Fibroblast of lung (primary cell): ENCODE measurements around the gene LMNTD2. TPM values are rescaled to one million over a fixed set of nuclear protein-coding genes. Genes with fewer than 3 reads are reported as not detected.

Experiments used
- DNase-seq, 2 donors: peaks; one replicate each; pipeline versions ENCODE4 v3.0.0 to v3.0.0-alpha.2; 2010; ENCODE audit warnings: low read depth in 2 of 2
- H2AFZ ChIP-seq: 2 replicates; pipeline ENCODE4 v1.5.1; 2012; ENCODE audit warnings: low read length, control low read depth, inconsistent platforms
- H3K27ac ChIP-seq: 2 replicates; pipeline ENCODE4 v1.5.1; 2011; ENCODE audit warnings: low read length, control low read depth; ENCODE audit not compliant: insufficient read depth
- H3K27me3 ChIP-seq: 2 replicates; pipeline ENCODE4 v1.5.1; 2011; ENCODE audit warnings: mild to moderate bottlenecking, low read length; ENCODE audit not compliant: control insufficient read depth, insufficient read depth
- H3K36me3 ChIP-seq: 2 replicates; pipeline ENCODE4 v1.5.1; 2011; ENCODE audit warnings: low read length; ENCODE audit not compliant: control insufficient read depth, insufficient read depth
- H3K4me1 ChIP-seq: 2 replicates; pipeline ENCODE4 v1.5.1; 2011; ENCODE audit warnings: low read length; ENCODE audit not compliant: control insufficient read depth, insufficient read depth; ENCODE audit errors: extremely low read depth
- H3K4me2 ChIP-seq: 2 replicates; pipeline ENCODE4 v1.5.1; 2011; ENCODE audit warnings: low read length, control low read depth; ENCODE audit not compliant: insufficient read depth; ENCODE audit errors: extremely low read depth
- H3K4me3 ChIP-seq, 4 experiments: fragments of 200-600 bp in 1 of 4; sonication (generic) in 1 of 4; replicated peaks in 1 of 4; 2 replicates each; pipeline ENCODE4 v1.5.1; 2011 to 2016; ENCODE audit warnings: low read length in 4 of 4, low read depth in 3 of 4, mild to moderate bottlenecking in 3 of 4, control low read depth in 2 of 4, inconsistent platforms in 1 of 4, mixed read lengths in 1 of 4; ENCODE audit not compliant: insufficient read depth in 1 of 4; ENCODE audit errors: control extremely low read depth in 1 of 4
- H3K79me2 ChIP-seq: 2 replicates; pipeline ENCODE4 v1.5.1; 2012; ENCODE audit warnings: mild to moderate bottlenecking, low read length, inconsistent platforms; ENCODE audit not compliant: control insufficient read depth, insufficient read depth
- H3K9ac ChIP-seq: 2 replicates; pipeline ENCODE4 v1.5.1; 2011; ENCODE audit warnings: mild to moderate bottlenecking, low read length, control low read depth; ENCODE audit not compliant: insufficient read depth
- H3K9me3 ChIP-seq: 2 replicates; pipeline ENCODE4 v1.5.1; 2012; ENCODE audit warnings: low read depth, low read length; ENCODE audit not compliant: control insufficient read depth, insufficient read depth
- H4K20me1 ChIP-seq: 2 replicates; pipeline ENCODE4 v1.5.1; 2011; ENCODE audit warnings: low read length; ENCODE audit not compliant: control insufficient read depth, insufficient read depth; ENCODE audit errors: extremely low read depth
- CTCF ChIP-seq, 2 donors: IDR thresholded peaks in 1 of 2; conservative IDR thresholded peaks in 1 of 2; 1 replicate in 1 of 2; 2 replicates in 1 of 2; pipeline ENCODE4 v1.5.1; 2011 to 2012; ENCODE audit warnings: low read length in 2 of 2, control low read depth in 1 of 2, inconsistent platforms in 1 of 2, low read depth in 1 of 2, mild to moderate bottlenecking in 1 of 2
- EZH2 ChIP-seq: IDR thresholded peaks from 2 replicates; pipeline ENCODE4 v1.5.1; 2012; ENCODE audit warnings: low read length, control low read depth, mild to moderate bottlenecking; ENCODE audit errors: missing control alignments
- polyA plus RNA-seq, 2 donors: library from polyadenylated mRNA; depleted of rRNA in 1 of 2; stranded (reverse) in 1 of 2; unstranded in 1 of 2; fragments of >200 nt; gene quantifications; 2 replicates each; pipeline ENCODE4 v1.2.1, GENCODE V29; 2011 to 2012; ENCODE audit warnings: missing spikeins in 1 of 2
- total RNA-seq: library from RNA; depleted of rRNA; stranded (reverse); fragments of >200 nt; gene quantifications from 2 replicates; pipeline ENCODE4 v1.2.1, GENCODE V29; 2014

LMNTD2 gene
- total and polyA plus RNA-seq, 2 donors (not counting 1 experiment from before 2014, with no cell fraction given), result 0.08 to 0.17 TPM

DNA sequence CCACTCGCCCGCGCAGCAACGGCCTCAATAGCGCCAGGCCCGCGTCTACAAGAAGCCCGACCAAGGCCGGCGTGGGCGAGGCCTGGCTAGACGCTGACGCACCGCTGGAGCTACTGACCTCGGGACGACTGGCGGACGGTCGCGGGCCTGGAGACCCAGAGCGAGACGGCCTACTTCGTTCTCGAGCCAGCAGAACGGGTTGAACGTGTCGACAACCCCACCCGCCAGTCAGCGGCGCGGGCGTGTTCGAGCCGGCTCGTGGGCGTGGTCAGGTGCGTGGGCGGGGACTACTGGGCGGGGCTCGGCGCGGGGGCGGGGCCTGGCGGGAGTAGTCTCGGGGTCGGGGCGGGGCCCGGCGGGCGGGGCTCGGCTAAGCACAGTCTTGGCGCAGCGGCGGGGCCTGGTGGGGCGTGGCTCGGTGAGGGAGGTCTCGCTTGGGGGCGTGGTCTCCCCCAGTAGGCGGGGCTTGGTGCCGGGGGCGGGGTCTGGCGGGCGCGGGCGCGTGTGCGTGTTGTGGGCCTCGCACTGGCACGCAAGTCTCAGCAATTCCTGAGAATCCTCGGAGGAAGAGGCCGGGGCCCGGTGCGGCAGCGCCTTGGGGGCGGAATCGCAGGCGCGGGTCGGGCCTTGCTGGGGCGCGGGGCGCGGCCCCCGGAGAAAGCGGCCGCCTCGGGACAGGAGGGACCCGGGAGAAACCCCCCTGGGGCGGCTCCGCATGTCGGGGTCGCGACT is 53.4 kb downstream of the LMNTD2 start, which contains the start of gene RNH1:
TSS of gene RNH1 (minus strand) at position 248 of the 732 bp plus-strand sequence. CDS start 5,080 bp downstream, outside the sequence.
- H2AFZ ChIP-seq, result peak within 1 kb of the TSS; percentile 42

DNA sequence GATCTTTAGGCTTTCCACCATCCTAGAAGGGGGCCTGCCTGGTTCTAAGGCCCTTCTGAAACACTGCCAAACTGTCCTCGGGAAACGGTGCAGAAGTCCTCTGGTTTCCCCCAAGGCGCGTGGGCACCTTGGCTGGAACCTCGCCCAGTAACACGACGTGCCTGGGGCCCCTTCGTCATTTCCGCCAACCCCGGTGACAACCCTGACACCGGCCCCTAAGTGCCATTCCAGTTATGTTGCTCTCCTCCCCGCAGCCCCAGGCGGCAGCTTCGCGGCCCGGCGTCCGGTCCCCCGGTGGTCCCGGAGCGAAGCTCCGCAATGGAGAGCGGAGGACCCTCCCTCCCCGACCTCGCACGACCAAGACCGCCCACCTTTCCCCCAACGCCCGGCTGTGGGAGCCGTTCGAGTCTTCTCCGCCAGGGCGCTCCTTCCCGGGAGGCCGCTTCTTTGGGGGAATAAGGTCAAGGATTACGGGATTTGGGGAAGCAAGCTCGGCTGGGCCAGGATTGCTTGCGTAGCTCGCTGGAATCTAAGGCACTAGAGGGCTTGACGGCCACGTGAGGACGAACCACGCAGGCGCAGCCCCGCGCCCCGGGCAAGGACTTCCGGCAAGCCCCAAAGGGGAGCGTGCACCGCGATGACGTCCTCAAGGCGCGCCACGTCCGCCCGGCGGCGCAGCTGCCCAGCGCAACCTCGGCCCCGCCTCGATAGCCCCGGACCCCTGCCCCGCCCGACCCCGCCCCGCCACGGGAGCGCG is 54.1 kb downstream of the LMNTD2 start:
- H3K79me2 ChIP-seq, result peaks cover 45% of the 10 kb centered on the region
- H3K36me3 ChIP-seq, result peaks cover 8% of the 10 kb centered on the region
- H3K4me1 ChIP-seq, result peaks cover 13% of the 10 kb centered on the region
- peak overlapping the region; percentile 99 for H3K9ac ChIP-seq
- no peaks in the 10 kb centered on the region for H4K20me1 ChIP-seq
- H2AFZ ChIP-seq, result no peak overlapping the region
- peak; percentile 98 for DNase-seq
- no peaks in the 10 kb centered on the region for H3K27me3 ChIP-seq
- H3K9me3 ChIP-seq, result no peaks in the 10 kb centered on the region
- peak overlapping the region; percentile 82 for H3K4me2 ChIP-seq
- peak overlapping the region; percentile 84 to 96 (median 90) for H3K4me3 ChIP-seq
- TF ChIP-seq EZH2 (no peak), CTCF (conservative IDR thresholded peaks at IDR 0.05 in 1 of 2, IDR thresholded peaks at IDR 0.05 in 1 of 2; ENCODE audit: low read depth in 1 of 2, low read length in 2 of 2) (peak in 1 of 2 donors; percentile 7)
- peak overlapping the region; percentile 100 for H3K27ac ChIP-seq

More for the DNA sequence above, 53.4 kb downstream of the LMNTD2 start, which contains the start of gene RNH1:
- H3K9ac ChIP-seq, result peak within 1 kb of the TSS; percentile 99
- H3K27me3 ChIP-seq, result no peaks in the 10 kb centered on the region
- no peaks in the 10 kb centered on the region for H4K20me1 ChIP-seq
- peak within 1 kb of the TSS; percentile 100 for H3K27ac ChIP-seq
- peaks cover 38% of the 10 kb centered on the region for H3K79me2 ChIP-seq
- peaks cover 2% of the 10 kb centered on the region for H3K36me3 ChIP-seq
- peak within 1 kb of the TSS; percentile 82 for H3K4me2 ChIP-seq
- H3K9me3 ChIP-seq, result no peaks in the 10 kb centered on the region
- DNase-seq, result peak; percentile 90 to 96
- H3K4me3 ChIP-seq, result peak within 1 kb of the TSS; percentile 84 to 96 (median 90)
- H3K4me1 ChIP-seq, result peaks cover 13% of the 10 kb centered on the region
- no peak for TF ChIP-seq CTCF (conservative IDR thresholded peaks at IDR 0.05 in 1 of 2, IDR thresholded peaks at IDR 0.05 in 1 of 2; ENCODE audit: low read depth in 1 of 2, low read length in 2 of 2)
- no peak for TF ChIP-seq EZH2

- TF ChIP-seq CTCF (conservative IDR thresholded peaks at IDR 0.05 in 1 of 2, IDR thresholded peaks at IDR 0.05 in 1 of 2; ENCODE audit: low read depth in 1 of 2, low read length in 2 of 2), result no peak
- no peak for TF ChIP-seq EZH2
- H3K9ac ChIP-seq, result no peak overlapping the region
- no peaks in the 10 kb centered on the region for H3K9me3 ChIP-seq
- H2AFZ ChIP-seq, result no peak overlapping the region
- peaks cover 13% of the 10 kb centered on the region for H3K4me1 ChIP-seq
- peaks cover 56% of the 10 kb centered on the region for H3K79me2 ChIP-seq
- no peaks in the 10 kb centered on the region for H3K27me3 ChIP-seq
- no peaks in the 10 kb centered on the region for H4K20me1 ChIP-seq
- H3K27ac ChIP-seq, result peak overlapping the region; percentile 83
- no peak for DNase-seq
- H3K4me3 ChIP-seq, result peak overlapping the region; percentile 70 to 96 (median 81)
- H3K4me2 ChIP-seq, result peak overlapping the region; percentile 100
- H3K36me3 ChIP-seq, result peaks cover 20% of the 10 kb centered on the region
Measured at GRCh38 chr11:504994-505344, 55.6 kb downstream of the LMNTD2 start.
